Ovary (tissue), 9 donors: ENCODE data around the gene CNTN5. TPM values are rescaled to one million over a fixed set of nuclear protein-coding genes. Genes with fewer than 3 reads are reported as not detected.

Source experiments
- DNase-seq, 5 donors: peaks; one replicate each; pipeline ENCODE4 v3.0.0-alpha.2; 2019 to 2020
- H3K27ac ChIP-seq, 2 donors: fragments of 200-600 bp; one replicate each; pipeline versions ENCODE4 v1.5.1 to v1.8.0; 2019 to 2022
- H3K27me3 ChIP-seq: fragments of 200-600 bp; one replicate; pipeline ENCODE4 v1.8.0; 2022
- H3K36me3 ChIP-seq: fragments of 200-600 bp; sonication (generic); one replicate; pipeline ENCODE4 v1.5.1; 2019
- H3K4me1 ChIP-seq: one replicate; pipeline ENCODE4 v1.8.1; 2013; ENCODE audit warnings: mild to moderate bottlenecking, moderate library complexity; ENCODE audit not compliant: insufficient read depth
- H3K4me3 ChIP-seq: fragments of 200-600 bp; sonication (generic); one replicate; pipeline ENCODE4 v1.5.1; 2017
- H3K9me3 ChIP-seq, 2 donors: fragments of 200-600 bp in 1 of 2; sonication (generic) in 1 of 2; one replicate each; pipeline versions ENCODE4 v1.5.1 to v1.8.1; 2013 to 2019; ENCODE audit warnings: mild to moderate bottlenecking in 1 of 2, moderate library complexity in 1 of 2
- EP300 ChIP-seq: sonication (generic); formaldehyde crosslinking; IDR thresholded peaks from one replicate; pipeline ENCODE4 v1.6.1; 2017; ENCODE audit warnings: antibody characterized with exemption
- POLR2A ChIP-seq: fragments of 450-650 bp; IDR thresholded peaks from one replicate; pipeline ENCODE4 v1.6.1; 2017; ENCODE audit warnings: antibody characterized with exemption, mild to moderate bottlenecking, moderate library complexity
- WGBS, 3 donors: extraction: QIAGEN DNeasy Blood & Tissue Kit in 1 of 3; methylation state at CpG; one replicate each; pipeline versions ENCODE4 v1.1.5 to v1.1.7; 2013 to 2017; 5-methylcytosine and 5-hydroxymethylcytosine counted together
- intact Hi-C, 4 donors: fragments of 100-400 bp; cut with DNase I; formaldehyde crosslinking; loops; one replicate each; pipeline versions ENCODE4 v1.11.0 to v1.15.1; 2022 to 2023
- polyA plus RNA-seq, 2 donors: library from polyadenylated mRNA; stranded (reverse); fragments of 200-250 nt in 1 of 2; fragments of 350-450 nt in 1 of 2; fragmentation: Illumina TruSeq in 1 of 2; extraction: RNeasy Lipid Tissue Mini Kit (QIAGEN cat#74804) in 1 of 2; gene quantifications; one replicate each; pipeline ENCODE4 v1.2.3, GENCODE V29; 2013 to 2014
- total RNA-seq, 7 donors: library from RNA; depleted of rRNA in 2 of 7; stranded (reverse); fragments of >200 nt in 2 of 7; fragmentation: NEBNext Ultra II Directional in 3 of 7; extraction: Animal tissue kit (Norgen Biotek cat#: 25700) in 3 of 7; gene quantifications; one replicate each; pipeline versions ENCODE4 v1.1.0 to v1.2.4, GENCODE V29; 2016 to 2023
- TF ChIP-seq, protein P1 (sequence below), 3 donors: fragments of 450-650 bp in 2 of 3; fragments of 200-600 bp in 1 of 3; IDR thresholded peaks; one replicate each; pipeline versions ENCODE4 v1.5.1 to v1.8.0; 2016 to 2022; ENCODE audit warnings: antibody characterized with exemption in 3 of 3, mild to moderate bottlenecking in 1 of 3
- donor health status: DM: no; HTN: no; CAD: no; lungs with moderate emphysema.
- donor health status: DM: no; HTN: no; CAD: no.
- donor health status: Bipolar disorder and iron deficiency.
- donor health status: DM: yes; HTN: yes; CAD: no.
- donor health status: DM: no; HTN: no; CAD: no.
- donor health status: DM: yes; HTN: yes; CAD: no.

The CNTN5 gene
- total and polyA plus RNA-seq, 9 donors = 0.02 to 1.1 (median 0.15) TPM; not detected in 5

DNA sequence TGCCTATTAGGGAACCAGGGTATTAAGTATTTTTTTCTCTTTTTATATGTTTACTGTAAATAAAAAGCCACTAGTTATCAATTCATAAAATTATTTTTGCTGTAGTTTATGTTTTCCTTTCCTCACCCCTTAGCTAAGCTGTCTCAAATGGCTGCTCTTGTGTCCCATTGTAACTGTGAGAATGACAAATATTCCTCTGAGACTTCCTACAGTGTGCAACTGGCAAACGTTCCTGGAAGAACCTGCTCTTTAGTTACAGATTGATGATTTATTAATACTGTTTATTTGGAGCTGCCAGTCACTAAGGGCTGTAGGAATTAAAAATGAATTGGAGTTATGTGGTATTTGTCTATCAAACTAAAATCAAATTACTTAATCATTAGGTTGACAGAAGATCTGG, 990.9 kb downstream of the CNTN5 start:
- intact Hi-C loops = no loop called here
- DNase-seq = no peak
- Histone ChIP-seq H3K27me3 (no peaks in the 10 kb centered on the region), H3K4me3 (no peak overlapping the region), H3K27ac (no peak overlapping the region), H3K9me3 (no peaks in the 10 kb centered on the region), H3K4me1 (no peaks in the 10 kb centered on the region), H3K36me3 (no peaks in the 10 kb centered on the region)
- TF ChIP-seq EP300 (no peak), POLR2A (no peak)
- TF ChIP-seq, protein P1, sequence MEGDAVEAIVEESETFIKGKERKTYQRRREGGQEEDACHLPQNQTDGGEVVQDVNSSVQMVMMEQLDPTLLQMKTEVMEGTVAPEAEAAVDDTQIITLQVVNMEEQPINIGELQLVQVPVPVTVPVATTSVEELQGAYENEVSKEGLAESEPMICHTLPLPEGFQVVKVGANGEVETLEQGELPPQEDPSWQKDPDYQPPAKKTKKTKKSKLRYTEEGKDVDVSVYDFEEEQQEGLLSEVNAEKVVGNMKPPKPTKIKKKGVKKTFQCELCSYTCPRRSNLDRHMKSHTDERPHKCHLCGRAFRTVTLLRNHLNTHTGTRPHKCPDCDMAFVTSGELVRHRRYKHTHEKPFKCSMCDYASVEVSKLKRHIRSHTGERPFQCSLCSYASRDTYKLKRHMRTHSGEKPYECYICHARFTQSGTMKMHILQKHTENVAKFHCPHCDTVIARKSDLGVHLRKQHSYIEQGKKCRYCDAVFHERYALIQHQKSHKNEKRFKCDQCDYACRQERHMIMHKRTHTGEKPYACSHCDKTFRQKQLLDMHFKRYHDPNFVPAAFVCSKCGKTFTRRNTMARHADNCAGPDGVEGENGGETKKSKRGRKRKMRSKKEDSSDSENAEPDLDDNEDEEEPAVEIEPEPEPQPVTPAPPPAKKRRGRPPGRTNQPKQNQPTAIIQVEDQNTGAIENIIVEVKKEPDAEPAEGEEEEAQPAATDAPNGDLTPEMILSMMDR (IDR thresholded peaks at IDR 0.05) = no peak
- WGBS, 3 donors = 17 to 26% (median 18%) methylated on average over 1 of the region's 1 CpG

DNA sequence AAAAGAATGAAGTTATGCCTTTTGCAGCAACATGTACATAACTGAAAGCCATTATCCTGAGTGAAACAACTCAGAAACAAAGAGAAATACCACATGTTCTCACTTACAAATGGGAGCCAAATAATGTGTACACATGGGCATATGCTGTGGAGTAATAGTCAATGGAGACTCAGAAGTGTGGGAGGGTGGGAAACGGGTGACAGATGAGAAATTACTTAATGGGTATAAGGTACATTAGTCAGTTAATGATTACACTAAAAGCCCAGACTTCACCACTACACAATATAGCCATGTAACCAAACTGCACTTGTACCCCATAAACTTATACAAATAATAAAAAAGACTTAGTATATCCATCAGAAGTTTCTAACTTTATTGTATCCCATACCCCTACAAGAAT, 992.3 kb downstream of the CNTN5 start:
- Histone ChIP-seq H3K9me3 (no peaks in the 10 kb centered on the region), H3K36me3 (no peaks in the 10 kb centered on the region)

DNA sequence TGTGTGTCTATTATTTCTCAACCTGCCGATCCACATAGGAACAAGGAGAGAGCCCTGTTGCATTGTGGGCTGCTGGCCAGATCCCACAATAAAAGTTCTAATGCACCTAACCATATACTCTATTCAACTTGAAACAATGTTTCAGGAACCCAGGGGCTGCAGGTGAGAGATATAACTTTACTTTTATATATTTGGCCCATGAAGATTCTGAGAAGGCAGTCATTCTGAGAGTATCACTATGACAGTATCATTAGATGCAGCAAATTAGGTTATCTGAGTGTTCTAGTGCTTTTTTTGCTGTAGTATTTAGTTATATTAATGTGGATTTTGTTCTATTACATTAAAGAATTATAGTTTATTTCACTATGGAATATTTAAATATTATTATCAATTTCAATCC, 1011.2 kb downstream of the CNTN5 start:
- TF ChIP-seq, protein P1 (IDR thresholded peaks at IDR 0.05) = no peak
- no peak for TF ChIP-seq POLR2A
- no peak for TF ChIP-seq EP300
- Histone ChIP-seq H3K4me1 (no peaks in the 10 kb centered on the region), H3K4me3 (no peak overlapping the region), H3K9me3 (no peaks in the 10 kb centered on the region), H3K36me3 (no peaks in the 10 kb centered on the region), H3K27ac (no peak overlapping the region), H3K27me3 (no peaks in the 10 kb centered on the region)
- WGBS, 3 donors = 82 to 100% (median 92%) methylated on average over 1 of the region's 1 CpG
- no peak for DNase-seq
- intact Hi-C loops = no loop called here

More for the DNA sequence above, 992.3 kb downstream of the CNTN5 start:
- TF ChIP-seq EP300 = no peak
- TF ChIP-seq, protein P1 (IDR thresholded peaks at IDR 0.05) = no peak
- TF ChIP-seq POLR2A = no peak
- intact Hi-C loops = no loop called here
- H3K4me1 ChIP-seq = no peaks in the 10 kb centered on the region
- no peak for DNase-seq
- no peak overlapping the region for H3K4me3 ChIP-seq
- no peak overlapping the region for H3K27ac ChIP-seq
- 76 to 92% (median 84%) methylated on average over 1 of the region's 1 CpG for WGBS, 3 donors
- H3K27me3 ChIP-seq = no peaks in the 10 kb centered on the region

DNA sequence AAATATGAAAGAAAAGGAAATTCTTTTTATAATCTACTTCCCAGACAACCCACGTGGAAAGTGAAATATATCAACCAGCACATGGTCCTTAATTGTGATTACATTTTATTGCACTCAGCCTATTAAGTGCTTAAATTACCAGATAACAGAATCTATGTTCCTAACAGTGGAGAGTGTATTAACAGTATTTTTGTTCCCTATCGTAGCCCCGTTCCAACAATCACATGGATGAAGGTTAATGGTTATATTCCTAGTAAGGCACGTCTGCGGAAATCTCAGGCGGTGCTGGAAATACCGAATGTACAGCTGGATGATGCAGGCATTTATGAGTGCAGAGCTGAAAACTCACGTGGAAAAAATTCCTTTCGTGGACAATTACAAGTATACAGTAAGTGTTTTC, 1040.3 kb downstream of the CNTN5 start:
- no peaks in the 10 kb centered on the region for H3K36me3 ChIP-seq
- no peak for DNase-seq
- peaks cover 2% of the 10 kb centered on the region for H3K27me3 ChIP-seq
- TF ChIP-seq, protein P1 (IDR thresholded peaks at IDR 0.05) = no peak
- TF ChIP-seq POLR2A (no peak), EP300 (no peak)
- H3K9me3 ChIP-seq = no peaks in the 10 kb centered on the region
- WGBS, 3 donors = 18 to 22% (median 21%) methylated on average over 9 of the region's 9 CpGs
- intact Hi-C loops = no loop called here
- no peak overlapping the region for H3K27ac ChIP-seq
- no peaks in the 10 kb centered on the region for H3K4me1 ChIP-seq
- H3K4me3 ChIP-seq = no peak overlapping the region

DNA sequence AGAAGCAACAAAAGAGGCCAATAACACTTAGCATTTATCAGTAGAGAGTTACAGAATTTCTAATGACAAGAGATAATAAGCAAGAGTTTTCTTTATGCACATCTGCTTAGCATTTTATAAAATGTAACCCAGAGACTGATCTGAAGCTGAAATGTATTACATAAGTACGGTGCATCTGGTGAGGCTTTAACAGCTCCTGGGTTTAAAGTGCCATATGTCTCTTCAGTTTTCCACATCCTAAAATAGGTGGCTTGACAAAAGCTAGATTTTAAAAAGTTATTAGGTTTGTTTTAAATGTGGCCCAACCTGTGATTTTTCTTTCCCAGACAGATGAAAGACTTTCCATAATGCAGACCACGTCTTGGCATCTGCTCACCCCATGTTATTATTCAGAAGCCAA, 1045.7 kb downstream of the CNTN5 start:
- intact Hi-C loops = no loop called here
- H3K36me3 ChIP-seq = no peaks in the 10 kb centered on the region
- no peaks in the 10 kb centered on the region for H3K4me1 ChIP-seq
- H3K27me3 ChIP-seq = no peaks in the 10 kb centered on the region
- no peaks in the 10 kb centered on the region for H3K9me3 ChIP-seq
- TF ChIP-seq, protein P1 (IDR thresholded peaks at IDR 0.05) = no peak
- no peak for TF ChIP-seq POLR2A
- no peak for TF ChIP-seq EP300
- no peak overlapping the region for H3K27ac ChIP-seq
- H3K4me3 ChIP-seq = no peak overlapping the region
- 43 to 60% (median 49%) methylated on average over 2 of the region's 2 CpGs for WGBS, 3 donors
- no peak for DNase-seq
